Adipose tissue (tissue), 3 donors: ENCODE measurements around the gene LIPC. TPM values are rescaled to one million over a fixed set of nuclear protein-coding genes. Genes with fewer than 3 reads are reported as not detected.

Experiments
- H3K27ac ChIP-seq: one replicate; pipeline ENCODE4 v1.5.1; 2013; ENCODE audit warnings: low read depth, low read length
- WGBS, 3 donors: extraction: QIAGEN DNeasy Blood & Tissue Kit; methylation state at CpG; one replicate each; pipeline ENCODE4 v1.1.7; 2013; 5-methylcytosine and 5-hydroxymethylcytosine counted together
- polyA plus RNA-seq, 3 donors: library from polyadenylated mRNA; stranded (reverse); fragments of 200-250 nt; gene quantifications; one replicate each; pipeline ENCODE4 v1.2.3, GENCODE V29; 2013
- donor health status: healthy with polysubstance abuse.
- donor health status: Bipolar disorder and iron deficiency.
- donor health status: healthy.

The LIPC gene
- polyA plus RNA-seq, 3 donors, result 0.28 to 0.56 (median 0.40) TPM

DNA sequence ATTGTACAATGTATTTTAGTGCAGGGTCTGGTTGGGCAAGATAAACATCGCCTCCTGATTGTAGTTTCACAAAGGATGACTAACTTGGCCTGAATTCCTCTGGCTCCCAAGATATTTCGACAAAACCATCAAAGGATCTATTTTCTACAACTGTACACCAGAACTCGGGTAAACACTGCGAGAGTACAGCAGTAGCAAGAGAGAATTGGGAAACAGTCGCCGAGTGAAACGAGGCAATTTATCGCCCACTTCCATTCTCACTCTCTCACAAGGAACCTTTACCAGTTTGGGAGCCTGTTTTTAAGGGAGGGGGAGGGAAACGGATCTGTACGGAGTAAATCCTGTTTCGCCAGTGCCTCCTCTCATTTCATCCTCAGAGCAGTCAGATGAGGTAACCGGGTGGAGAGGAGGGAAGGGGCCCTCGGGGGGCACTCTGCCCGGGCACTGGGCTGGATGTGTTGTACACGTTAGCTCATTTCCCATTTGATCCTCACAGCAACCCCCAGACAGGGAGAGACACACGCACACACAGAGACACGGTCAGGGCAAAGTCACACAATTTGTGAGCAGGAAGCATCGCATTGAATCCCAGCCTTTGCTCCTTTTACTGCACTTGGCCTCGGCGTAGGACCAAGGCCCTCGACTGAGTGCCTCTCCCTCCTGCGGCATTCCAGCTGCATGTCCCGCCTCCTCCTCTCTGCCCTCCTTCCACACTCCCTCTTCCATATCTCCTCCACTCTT lies 120.1 kb downstream of the LIPC start:
- H3K27ac ChIP-seq, result no peak overlapping the region
- whole genome bisulfite sequencing, 3 donors, result 29 to 63% (median 34%) methylated on average over 22 to 23 of the region's 23 CpGs

DNA sequence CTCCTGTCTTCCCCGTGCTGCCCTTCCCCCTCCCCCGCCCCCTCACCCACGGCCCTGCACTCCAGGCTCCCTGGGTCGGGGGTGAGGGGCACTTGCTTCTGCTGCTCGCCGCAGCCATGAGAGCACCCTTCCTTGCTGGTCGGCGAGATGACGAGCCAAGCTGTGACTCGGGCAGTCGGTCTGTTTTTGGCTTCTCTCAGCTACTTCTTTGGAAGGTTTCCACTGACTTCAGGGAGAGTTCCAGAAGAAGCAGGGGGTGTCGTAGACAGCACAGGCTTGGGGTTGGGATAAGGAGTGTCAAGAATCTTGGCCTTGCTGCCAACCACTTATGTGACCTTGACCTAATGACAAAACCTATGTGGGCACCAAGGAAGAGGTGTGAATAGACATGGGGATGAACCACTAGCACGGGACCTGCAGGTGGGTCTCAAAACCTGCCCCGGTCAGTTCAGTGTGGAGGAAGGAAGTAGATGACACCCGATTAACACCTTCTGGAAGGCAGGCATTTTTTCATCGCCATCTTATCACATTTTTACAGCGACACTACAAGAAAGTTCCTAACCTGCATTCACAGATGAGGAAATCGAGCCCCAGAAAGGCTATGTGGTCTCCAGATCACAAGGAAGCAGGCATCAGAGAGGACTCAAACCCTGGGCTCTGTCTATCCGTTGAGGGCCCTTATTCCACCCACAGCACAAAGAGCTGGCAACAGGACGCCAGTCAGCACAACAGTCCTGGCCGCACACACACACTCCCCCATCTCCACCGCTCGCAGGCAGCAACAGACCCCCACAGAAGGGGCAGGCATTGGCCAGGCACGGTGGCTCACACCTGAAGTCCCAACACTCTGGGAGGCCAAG lies 120.9 kb downstream of the LIPC start:
- WGBS, 3 donors, result 71 to 79% (median 76%) methylated on average over 22 to 24 of the region's 24 CpGs
- H3K27ac ChIP-seq, result no peak overlapping the region

DNA sequence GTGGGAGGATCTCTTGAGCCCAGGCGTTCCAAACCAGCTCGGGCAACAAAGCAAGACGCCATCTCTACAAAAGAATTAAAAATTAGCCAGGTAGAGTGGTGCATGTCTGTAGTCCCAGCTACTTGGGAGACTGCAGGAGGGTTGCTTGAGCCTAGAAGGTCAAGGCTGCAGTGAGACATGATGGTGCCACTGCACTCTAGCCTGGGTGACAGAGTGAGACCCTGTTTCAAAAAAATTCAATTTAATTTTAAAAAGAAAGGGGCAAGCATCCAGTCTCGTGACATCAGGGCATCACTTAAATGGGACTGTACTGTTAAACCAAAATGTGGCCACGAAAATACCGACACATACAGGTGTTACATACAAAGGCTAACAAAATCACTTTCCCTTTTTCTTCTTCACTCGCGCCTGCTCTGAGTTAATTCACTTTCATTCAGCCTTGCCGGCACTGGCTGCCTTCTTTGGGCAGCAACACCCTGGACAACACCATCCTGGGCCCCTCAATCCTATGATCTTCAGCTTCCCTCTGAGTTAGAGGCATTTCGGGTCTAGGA lies 121.7 kb downstream of the LIPC start:
- 90 to 94% (median 91%) methylated on average over 10 of the region's 10 CpGs for WGBS, 3 donors
- H3K27ac ChIP-seq, result no peak overlapping the region

DNA sequence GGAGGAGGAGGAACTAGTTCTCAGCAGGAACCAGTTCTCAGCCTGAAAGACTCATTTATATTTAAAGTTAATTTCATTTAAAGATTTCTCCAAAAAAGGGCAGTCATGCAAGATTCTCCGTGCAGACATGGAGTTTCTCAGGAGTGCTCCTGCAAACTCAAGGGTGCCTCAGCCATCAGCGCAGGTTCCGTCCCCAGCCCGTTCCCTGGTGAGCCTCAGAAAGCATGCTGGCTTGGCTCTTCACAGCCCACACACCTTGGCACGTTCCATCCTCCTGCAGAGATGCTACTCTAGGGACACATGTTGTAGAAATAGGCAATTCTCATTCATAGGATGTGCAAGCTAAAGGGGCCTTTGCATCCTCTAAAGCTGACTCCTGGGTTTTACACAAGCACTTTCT lies 123.0 kb downstream of the LIPC start:
- 82 to 93% (median 91%) methylated on average over 5 of the region's 5 CpGs for WGBS, 3 donors
- H3K27ac ChIP-seq, result no peak overlapping the region

DNA sequence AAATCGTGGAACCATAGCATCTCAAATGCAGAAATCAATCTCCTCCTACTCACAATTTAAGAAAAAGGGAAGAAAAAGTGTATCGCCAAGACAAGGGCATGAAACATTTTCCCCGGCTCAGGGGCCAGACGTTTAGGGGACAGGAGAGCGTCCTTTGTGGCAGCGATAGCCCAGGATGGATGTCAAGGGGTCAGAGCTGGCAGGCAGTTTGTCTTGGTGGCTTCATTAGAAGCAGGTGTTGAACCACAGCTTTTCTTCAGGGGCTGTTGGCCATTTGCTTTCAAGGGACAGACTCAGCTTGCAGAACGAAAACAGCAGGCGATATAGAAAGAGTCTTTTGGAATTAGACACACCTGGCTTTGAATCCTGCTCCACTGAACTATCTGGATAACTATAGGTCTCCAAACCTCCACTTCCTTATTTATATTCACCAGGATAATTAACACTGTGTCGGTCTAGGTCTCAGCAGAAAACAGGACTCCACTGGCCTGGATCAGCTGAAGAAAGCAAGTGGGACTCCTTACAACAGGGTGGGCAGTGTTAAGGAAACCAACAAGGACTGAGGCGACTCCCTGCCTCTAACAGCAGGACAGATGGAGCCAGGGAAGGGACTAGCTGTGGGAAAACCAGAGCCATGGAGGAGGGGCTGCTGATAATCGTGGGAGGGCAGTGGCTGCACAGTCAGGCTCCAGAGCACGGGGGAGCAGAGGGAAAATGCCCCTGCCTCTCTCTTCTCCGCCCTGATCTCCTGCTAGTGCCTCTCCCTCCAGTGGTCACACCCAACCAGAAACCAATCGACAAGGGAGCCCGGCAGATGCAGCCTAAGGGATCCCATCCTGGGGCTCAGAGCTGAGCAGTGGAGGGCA lies 123.6 kb downstream of the LIPC start:
- H3K27ac ChIP-seq, result no peak overlapping the region
- 79 to 83% (median 81%) methylated on average over 15 of the region's 15 CpGs for WGBS, 3 donors

DNA sequence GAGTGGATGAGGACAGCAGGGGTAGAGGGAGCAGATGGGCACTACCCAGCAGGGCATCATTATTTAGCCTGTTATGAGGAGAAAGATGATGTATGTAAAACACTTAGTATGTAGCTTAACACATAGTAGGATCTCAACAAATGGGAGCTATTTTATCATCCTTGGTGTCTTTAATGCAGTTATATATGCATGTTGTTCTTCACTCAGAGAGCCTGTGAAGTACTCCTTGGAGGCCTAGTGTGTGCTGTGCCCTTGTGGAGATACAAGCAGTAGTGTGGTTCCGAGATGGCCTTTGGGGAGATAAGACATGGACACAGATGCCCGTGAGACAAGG lies 124.2 kb downstream of the LIPC start:
- WGBS, 3 donors, result 67 to 81% (median 69%) methylated on average over 2 of the region's 2 CpGs
- no peak overlapping the region for H3K27ac ChIP-seq

DNA sequence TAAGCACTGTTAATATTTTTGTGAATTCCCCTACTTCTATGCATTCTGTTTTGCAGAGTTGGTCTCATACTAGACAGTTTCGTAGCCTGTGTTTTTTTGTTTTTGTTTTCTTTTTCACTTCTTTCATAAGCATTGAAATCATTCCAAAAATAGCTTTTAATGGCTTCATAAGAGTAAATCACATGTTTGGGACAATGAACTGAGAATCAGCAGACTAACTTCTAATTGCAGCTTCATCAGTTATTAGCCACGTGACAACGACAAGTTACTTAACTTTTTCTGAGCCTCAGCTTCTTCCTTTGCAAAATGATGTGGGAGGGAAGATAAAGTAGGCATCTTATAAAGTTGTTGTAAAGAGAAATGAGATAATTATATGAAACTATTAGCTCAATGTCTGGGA lies 124.8 kb downstream of the LIPC start:
- WGBS, 3 donors, result 42 to 81% (median 43%) methylated on average over 3 of the region's 3 CpGs
- H3K27ac ChIP-seq, result no peak overlapping the region

DNA sequence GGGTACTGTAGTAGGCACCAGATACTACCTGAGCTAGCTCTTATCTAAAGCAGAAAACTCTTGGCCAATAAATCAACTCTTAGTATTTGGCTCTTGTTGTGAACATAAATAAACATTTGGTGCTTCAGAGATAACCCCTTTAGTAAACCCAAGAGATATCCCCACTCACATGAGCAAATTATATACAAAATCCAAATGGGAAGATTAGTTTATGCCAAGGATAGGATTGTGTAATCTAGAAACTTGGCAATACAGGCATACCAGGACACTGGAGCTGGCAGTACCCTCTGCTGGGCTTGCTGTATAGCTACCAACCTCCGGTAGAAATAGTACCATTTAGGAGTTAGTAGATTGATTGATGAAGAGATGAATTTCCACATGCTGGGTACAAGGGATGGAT lies 127.0 kb downstream of the LIPC start:
- no peak overlapping the region for H3K27ac ChIP-seq
- WGBS, 3 donors, result 79 to 93% (median 86%) methylated on average over 1 of the region's 1 CpG

DNA sequence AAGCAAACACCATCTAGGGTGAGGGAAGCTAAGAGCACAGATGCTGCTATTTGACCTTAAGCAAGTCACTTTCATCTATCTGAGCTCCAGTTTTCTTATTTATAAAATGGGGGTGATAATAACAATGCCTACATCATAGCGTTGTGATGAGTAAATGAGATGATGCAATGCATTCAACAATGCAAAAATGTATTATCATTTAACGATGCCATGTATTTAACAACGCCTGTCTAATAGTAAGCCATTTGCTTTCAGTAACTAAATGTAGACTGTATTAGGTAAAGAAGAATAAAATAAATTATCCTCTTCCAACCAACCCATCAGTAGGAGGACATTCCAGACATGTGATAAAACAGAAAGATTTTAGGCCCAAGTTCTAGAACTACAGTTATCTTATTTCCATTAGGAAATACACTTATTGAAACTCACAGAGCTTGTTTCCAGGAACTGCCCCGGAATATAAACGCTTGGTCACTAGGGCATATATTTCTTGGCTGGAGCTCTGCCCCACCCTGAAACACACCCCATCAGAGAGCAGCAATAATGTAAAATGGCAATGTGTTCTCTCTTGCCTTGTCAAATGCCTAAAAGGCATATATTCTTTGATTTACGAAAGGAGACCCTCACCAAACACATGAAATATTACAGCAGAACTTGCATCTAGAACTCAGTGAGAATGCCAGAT lies 128.3 kb downstream of the LIPC start:
- WGBS, 3 donors, result 69 to 81% (median 76%) methylated on average over 6 of the region's 6 CpGs

DNA sequence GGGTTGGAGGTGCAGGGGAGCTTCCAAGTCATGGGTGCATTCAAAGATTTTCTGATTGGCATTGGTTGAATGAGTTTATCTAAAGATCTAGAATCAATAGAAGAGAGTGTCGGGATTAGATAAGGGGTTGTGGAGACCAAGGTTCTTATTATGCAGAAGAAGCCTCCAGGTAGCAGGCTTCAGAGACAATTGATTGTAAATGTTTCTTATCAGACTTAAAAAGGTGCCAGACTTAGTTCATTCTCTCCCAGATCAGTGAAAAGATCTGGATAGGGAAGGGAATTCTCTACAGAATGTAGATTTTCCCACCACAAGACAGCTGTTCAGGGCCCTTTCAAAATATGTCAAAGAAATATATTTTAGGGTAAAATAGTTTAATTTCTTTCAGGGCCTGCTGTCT lies 129.5 kb downstream of the LIPC start:
- H3K27ac ChIP-seq, result no peak overlapping the region
- 0 to 39% (median 0%) methylated on average over 1 of the region's 1 CpG for WGBS, 3 donors

More for the DNA sequence above, 128.3 kb downstream of the LIPC start:
- no peak overlapping the region for H3K27ac ChIP-seq

DNA sequence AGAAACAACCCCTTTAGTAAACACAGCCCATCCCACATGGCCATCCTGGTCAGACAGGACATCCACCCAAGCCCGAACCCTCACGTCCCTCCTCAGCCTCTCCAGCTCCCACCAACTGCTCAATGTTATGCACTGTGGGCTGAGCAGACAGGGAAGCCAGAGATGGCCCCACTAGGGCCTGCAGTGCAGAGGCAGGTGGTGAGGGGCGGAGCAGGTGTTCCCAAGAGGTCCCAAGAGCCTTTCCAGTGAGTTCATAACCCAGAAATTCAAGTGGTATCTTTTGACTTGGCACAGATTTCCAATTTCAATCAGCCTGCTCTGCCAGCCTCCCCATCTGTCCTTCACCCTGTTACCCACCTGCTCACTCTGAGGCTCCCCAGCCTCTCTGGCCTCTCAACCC lies 130.3 kb downstream of the LIPC start:
- WGBS, 3 donors, result 50 to 91% (median 90%) methylated on average over 3 of the region's 3 CpGs
- H3K27ac ChIP-seq, result no peak overlapping the region

DNA sequence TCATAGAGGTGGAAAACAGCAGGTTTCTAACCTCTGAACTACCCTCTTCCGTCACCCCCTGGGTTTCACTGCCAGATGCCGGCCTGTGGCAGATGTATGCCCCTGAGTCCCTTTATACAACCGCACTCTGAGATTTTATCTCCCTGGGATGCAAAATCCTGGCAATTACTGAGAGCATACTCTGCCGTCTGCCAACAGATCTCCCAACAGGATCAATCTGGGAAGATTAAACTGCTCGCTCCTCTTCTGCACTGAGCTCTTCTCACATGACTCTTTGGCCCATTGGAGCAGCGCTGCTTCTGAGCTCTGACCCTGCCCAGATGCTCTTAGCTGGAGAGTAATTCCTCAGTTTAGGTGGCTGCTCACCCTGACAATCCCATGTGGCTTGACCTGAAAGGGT lies 133.2 kb downstream of the LIPC start:
- no peak overlapping the region for H3K27ac ChIP-seq
- WGBS, 3 donors, result 56 to 74% (median 69%) methylated on average over 6 of the region's 6 CpGs

DNA sequence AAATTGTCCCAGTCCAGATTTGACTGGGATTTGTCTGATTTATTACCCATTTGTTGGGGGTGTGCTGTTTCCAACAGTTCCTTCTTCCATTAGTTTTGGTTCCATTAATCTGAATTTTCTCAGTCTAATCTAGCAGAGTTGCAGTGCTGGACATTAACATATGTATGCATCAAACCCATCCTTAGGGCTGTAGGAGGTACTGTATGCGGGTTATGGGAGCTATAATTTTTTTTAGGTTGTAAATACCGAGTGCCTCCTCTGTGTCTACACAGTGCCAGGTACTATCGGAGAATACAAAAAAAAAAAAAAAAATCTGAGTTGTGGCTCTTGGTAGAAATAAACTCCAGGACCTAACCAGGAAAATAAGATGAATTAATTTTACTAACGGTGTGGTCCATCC lies 133.8 kb downstream of the LIPC start:
- 66 to 71% (median 67%) methylated on average over 4 of the region's 4 CpGs for WGBS, 3 donors
- H3K27ac ChIP-seq, result no peak overlapping the region

DNA sequence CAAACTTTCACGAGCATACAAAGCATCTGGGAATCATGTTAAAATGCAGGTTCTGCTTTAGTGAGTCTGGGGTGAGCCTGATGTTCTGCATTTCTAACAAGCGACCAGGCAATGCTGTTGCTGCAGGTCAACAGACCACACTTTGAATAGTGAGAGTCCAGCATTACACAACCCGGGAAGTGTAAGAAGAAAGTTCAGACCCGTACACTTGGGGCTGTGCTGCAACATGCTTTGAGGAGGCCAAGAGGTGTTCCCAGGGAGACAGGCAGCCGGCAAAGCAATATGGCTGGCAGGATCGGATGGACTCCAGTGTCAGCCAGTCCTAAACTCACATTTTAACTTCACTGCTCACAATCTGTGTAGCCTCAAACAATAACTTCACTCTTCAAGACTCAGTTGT lies 134.2 kb downstream of the LIPC start:
- H3K27ac ChIP-seq, result no peak overlapping the region
- 68 to 82% (median 77%) methylated on average over 6 of the region's 6 CpGs for WGBS, 3 donors

DNA sequence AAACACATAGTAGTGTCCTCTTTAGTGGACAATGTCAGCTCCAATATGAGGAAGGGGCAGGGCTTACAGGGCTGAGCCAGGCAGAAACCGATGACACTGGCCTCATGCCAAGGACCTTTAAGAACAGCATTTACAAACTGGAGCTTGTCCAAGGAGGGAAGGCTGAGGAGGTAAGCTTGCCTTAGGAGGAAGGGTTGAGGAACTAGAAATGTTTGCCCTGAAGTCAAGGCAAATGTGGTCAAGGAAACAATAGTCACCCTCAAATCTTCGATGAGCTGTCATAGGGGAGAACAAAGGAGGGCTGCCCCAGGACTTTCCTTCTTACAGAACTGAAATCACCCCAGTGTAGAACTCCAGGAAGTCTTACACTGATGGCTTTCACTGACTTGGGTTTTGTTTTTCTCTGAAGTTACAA lies 136.4 kb downstream of the LIPC start:
- WGBS, 3 donors, result 21 to 28% (median 28%) methylated on average over 2 of the region's 2 CpGs

DNA sequence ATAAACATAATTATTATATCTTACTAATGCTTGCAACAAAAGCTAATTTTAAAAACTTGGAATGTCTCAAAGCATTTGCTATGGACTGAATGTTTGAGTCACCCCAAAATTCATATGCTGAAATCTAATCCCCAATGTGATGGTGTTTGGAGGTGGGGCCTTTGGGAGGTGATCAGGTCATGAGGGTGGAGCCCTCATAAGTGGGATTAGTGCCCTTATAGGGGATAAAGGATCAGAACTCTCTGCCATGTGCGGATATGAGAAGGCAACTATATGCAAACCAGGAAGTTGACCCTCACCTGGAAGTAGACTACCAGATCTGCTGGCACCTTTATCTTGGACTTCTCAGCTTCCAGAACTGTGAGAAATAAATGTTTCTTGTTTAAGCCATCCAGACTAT lies 137.7 kb downstream of the LIPC start:
- WGBS, 3 donors, result 100% methylated on average over 1 of the region's 1 CpG
- H3K27ac ChIP-seq, result no peak overlapping the region

More for the DNA sequence above, 136.4 kb downstream of the LIPC start:
- H3K27ac ChIP-seq, result no peak overlapping the region

DNA sequence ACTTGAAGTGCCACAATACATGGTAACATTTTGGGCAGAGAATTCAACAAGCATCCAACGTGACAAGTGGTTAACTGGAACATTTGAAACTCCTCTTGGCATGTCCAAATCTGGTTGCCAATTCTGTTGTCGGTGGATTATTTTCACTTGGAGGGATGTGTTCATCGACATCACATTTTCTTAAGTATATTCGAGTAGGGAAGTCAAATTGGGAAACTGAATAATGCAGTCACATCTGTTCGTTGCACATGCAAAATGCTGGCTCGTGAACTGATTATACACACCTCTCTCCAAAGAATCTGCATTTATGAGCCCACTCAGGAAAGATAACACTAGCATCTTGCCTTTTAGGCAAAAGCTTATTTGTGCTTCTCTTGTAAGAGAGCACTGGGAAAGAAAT lies 139.7 kb downstream of the LIPC start:
- H3K27ac ChIP-seq, result no peak overlapping the region
- WGBS, 3 donors, result 88 to 90% (median 88%) methylated on average over 6 of the region's 6 CpGs

DNA sequence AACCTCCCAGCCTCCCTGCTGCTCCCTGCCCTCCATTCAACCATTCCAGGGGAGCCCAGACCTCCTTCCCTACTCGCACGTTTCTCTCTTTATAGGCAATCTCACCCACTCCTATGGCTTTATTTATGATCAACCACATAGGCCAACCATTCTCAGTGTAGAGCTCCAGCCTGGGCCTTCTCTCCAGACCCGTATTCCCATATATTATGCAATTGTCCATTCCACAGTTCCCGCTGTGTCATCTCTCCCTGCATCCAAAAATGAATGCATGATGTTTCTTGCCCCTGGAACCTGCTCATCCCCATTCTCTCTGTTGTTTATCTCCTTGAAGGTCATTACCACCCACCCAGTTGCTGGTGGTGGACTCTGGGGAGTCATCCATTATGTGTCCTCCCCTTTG lies 140.7 kb downstream of the LIPC start:
- no peak overlapping the region for H3K27ac ChIP-seq
- 83 to 98% (median 98%) methylated on average over 4 of the region's 4 CpGs for WGBS, 3 donors
